ENCODE data around the gene TRIM5.

DNA sequence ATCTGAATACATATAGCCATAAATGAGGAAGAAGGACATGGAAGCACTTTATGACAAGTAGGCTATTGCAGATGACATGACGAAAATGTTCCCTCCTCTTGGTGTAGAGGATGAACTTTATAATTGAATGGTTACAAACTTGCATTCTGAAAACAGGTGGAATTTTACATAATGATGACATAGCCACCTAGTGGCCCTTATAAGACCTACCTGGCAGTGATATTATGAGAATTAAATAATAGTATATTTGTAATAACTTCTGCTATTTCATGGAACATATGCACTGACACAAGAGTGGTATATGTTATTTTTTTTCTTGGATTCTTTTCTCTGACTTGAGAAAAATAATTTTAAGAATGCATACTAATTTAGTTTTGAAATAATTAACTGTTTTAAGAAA is 27.6 kb upstream of the TRIM5 start:
- no peak for TF ChIP-seq POLR2A (IDR thresholded peaks at IDR 0.05)
- TF ChIP-seq EP300 (IDR thresholded peaks at IDR 0.05): no peak
- TF ChIP-seq, protein P1, sequence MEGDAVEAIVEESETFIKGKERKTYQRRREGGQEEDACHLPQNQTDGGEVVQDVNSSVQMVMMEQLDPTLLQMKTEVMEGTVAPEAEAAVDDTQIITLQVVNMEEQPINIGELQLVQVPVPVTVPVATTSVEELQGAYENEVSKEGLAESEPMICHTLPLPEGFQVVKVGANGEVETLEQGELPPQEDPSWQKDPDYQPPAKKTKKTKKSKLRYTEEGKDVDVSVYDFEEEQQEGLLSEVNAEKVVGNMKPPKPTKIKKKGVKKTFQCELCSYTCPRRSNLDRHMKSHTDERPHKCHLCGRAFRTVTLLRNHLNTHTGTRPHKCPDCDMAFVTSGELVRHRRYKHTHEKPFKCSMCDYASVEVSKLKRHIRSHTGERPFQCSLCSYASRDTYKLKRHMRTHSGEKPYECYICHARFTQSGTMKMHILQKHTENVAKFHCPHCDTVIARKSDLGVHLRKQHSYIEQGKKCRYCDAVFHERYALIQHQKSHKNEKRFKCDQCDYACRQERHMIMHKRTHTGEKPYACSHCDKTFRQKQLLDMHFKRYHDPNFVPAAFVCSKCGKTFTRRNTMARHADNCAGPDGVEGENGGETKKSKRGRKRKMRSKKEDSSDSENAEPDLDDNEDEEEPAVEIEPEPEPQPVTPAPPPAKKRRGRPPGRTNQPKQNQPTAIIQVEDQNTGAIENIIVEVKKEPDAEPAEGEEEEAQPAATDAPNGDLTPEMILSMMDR (IDR thresholded peaks at IDR 0.05): peak in 1 of 2 donors; percentile 23
